Stimulated activated CD8-positive, alpha-beta memory T cell treated with anti-CD3 and anti-CD28 coated beads, Interleukin-7, amount 100 ng/mL, for 48 hours (primary cell): ENCODE measurements around the gene UQCRC1.

Source experiments
- DNase-seq, 2 donors: peaks; one replicate each; pipeline ENCODE4 v3.0.0-alpha.2; 2020; ENCODE audit warnings: low read depth in 1 of 2; ENCODE audit errors: extremely low read depth in 1 of 2

UQCRC1 gene

DNA sequence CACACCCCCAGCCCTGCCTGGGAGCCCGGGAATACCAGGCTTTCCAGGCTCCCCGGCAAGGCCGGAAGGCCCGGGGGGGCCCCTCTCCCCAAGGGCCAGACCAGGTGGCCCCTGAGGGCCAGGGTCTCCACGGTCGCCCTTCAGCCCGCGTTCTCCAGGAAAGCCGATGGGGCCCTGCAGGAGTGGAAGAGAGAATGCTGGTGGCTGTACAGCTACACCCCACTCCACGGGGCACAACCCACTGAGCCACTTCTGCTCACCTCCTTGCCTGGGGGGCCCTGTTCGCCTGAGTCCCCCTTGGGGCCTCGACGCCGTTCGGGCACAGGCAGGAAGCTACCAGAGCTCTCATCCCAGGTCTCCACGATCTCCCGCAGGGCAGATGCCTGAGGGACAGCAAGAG lies 34.1 kb downstream of the UQCRC1 start:
- DNase-seq: no peak

- DNase-seq: no peak
Measured at GRCh38 chr3:48573973-48574585, 35.4 kb downstream of the UQCRC1 start.

GRCh38 chr3:48572517-48572916 lies 36.9 kb downstream of the UQCRC1 start:
- no peak for DNase-seq

DNA sequence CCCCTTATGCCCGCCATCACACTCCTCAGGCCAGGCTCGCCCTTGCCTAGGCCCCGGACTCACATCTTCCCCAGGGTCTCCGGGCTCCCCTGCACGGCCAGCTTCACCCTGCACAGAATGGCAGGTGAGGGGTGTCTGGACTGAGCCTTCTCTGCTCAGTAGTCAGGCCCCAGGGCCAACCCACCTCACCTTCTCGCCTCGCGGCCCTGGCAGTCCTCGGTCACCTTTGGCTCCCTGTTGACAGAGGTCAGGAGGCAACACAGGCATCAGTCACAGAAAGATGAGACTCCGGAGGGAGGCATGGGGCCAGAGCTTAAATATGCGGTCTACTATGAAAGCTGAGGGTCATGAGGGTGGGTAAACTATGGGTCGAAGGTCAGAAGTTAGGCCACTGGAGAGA lies 37.5 kb downstream of the UQCRC1 start:
- no peak for DNase-seq

GRCh38 chr3:48569808-48570450 lies 39.5 kb downstream of the UQCRC1 start:
- DNase-seq: no peak

- DNase-seq: no peak
Measured at GRCh38 chr3:48569400-48569799, 40.0 kb downstream of the UQCRC1 start.

DNA sequence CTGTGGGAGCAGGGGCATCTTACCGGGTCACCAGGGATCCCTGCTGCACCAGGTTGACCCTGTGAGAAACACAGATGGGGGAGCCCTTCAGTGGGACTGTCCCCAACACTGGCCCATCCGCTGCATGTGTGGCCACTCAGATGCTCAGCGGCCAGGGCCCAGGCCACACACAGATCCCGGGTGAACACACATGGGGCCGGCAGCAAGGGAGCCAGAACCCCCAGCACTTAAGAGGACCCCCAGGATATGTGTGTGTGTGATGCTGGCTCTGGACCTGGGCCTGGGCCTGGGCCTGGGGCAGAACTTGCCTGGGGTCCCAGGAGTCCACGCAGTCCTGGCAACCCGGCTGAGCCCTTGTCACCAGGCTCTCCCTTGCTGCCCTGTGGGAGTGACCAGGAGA lies 41.0 kb downstream of the UQCRC1 start:
- DNase-seq: no peak

DNA sequence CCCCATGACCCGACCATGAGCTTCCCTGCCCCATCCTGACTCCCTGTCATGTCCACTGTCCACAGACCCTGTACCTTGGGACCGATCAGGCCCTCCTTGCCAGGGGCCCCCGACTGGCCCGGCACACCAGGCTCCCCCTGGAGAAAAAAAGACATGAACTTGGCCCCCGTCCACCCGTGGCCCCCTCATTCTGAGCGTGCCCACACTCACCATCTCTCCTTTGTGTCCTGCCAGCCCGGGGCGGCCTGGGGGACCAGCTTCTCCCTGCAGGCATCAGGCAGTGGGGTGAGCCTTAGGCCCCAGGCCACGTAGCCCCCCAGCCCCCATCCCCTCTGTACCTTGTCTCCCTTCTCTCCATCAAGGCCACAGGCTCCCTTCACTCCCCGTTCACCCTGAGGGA lies 41.9 kb downstream of the UQCRC1 start:
- DNase-seq: no peak

- DNase-seq: no peak
Measured at GRCh38 chr3:48567090-48567489, 42.4 kb downstream of the UQCRC1 start.

GRCh38 chr3:48566401-48566760 lies 43.1 kb downstream of the UQCRC1 start:
- no peak for DNase-seq

- DNase-seq: no peak
Measured at GRCh38 chr3:48565591-48566400, 43.6 kb downstream of the UQCRC1 start.

DNA sequence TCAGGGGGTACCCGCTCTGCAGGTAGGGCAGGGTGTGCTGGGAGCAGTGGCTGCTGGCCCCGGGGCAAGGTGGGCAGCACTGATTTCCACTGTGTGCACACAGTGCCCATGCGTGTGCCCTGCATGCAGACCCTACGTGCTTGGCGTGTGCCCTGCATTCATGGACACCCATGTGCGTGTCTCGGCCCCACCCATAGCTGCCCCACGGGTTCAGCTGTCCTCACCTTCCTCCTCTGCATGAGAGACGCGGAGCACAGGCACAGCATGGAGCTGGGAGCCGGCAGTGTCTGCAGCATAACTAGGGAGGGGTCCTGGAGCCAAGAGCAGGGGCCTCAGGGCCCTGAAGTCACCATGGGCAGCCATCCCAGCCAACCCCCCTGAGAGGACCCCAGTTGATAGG lies 44.3 kb downstream of the UQCRC1 start:
- DNase-seq: no peak

- no peak for DNase-seq
Measured at GRCh38 chr3:48564667-48565066, 44.8 kb downstream of the UQCRC1 start.

GRCh38 chr3:48564022-48564421 lies 45.4 kb downstream of the UQCRC1 start:
- peak; percentile 30 to 51 for DNase-seq

- no peak for DNase-seq
Measured at GRCh38 chr3:48563382-48563918, 46.0 kb downstream of the UQCRC1 start, which contains the start of gene UCN2. UCN2 (minus strand) TSS chr3:48563781; CDS start chr3:48563124, 657 bp downstream.

- DNase-seq: no peak
Measured at GRCh38 chr3:48562367-48563095, 46.9 kb downstream of the UQCRC1 start.

DNA sequence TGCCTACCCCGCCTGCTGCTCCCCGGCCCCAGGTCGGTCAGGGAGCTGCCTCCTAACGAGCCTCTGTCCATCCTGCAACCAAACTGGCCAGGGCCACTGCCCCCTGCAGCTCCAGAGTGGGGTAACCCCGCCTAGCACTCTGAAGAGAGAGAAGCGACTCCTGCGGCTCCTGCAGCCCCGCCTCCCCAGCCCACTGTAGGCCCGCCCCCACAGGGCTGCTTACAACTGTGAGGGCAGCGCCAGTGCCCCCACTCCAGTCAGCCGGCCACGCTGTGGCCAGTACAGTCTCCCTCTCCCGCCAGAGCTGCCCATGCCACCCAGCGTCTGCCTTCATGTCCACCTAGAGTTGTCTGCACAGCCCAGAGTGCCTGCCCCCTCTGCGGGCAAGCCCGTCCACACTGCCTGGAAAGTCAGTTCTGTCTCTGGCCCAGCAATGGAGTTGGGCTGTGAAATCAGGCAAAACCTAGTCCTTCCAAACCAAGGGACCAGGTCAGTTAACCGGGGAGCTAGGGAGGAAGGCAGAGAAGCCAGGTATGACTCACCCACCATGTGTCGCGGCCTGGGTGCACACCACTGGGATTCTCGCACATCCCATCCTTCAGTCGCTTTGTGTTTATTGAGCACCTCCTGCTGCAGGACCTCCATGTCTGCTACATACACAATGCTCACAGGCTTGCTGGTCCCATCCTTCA lies 48.3 kb downstream of the UQCRC1 start:
- no peak for DNase-seq

GRCh38 chr3:48560648-48561018 lies 48.8 kb downstream of the UQCRC1 start:
- DNase-seq: no peak

GRCh38 chr3:48558493-48559134 lies 50.8 kb downstream of the UQCRC1 start:
- no peak for DNase-seq
